A549 (cell line): ENCODE results near the gene SNX30. TPM values are rescaled to one million over a fixed set of nuclear protein-coding genes. Genes with fewer than 3 reads are reported as not detected.
A peak's percentile ranks its signal among the peaks of the same experiment; 100 is the strongest.

Source experiments
- ATAC-seq, 2 experiments: fragments of 200-7000 bp in 1 of 2; fragments of >200 bp in 1 of 2; cut with Nextera tagmentation in 1 of 2; cut with Tn5 transposase in 1 of 2; 3 replicates each; pipeline versions ENCODE4 v1.8.0 to v1.9.1; 2018 to 2020; ENCODE audit warnings: mild to moderate bottlenecking in 1 of 2, moderate library complexity in 1 of 2
- CTCF ChIA-PET: fragments of 300-600 bp; sonication (Branson Sonifier 250); formaldehyde crosslinking; extraction: SDS; loops from one replicate; lab custom pipeline; 2021; ENCODE audit warnings: antibody characterized with exemption, inconsistent platforms; lab: Yijun Ruan, JAX
- POLR2A ChIA-PET: fragments of 350-600 bp; formaldehyde crosslinking; extraction: SDS; loops from one replicate; lab custom pipeline; 2021; ENCODE audit warnings: antibody characterized with exemption, inconsistent platforms; lab: Yijun Ruan, JAX
- DNase-seq, 2 experiments: peaks; one replicate each; pipeline versions ENCODE4 v3.0.0 to v3.0.0-alpha.2; 2011 to 2016; ENCODE audit warnings: low read depth in 1 of 2, low spot score in 1 of 2
- FAIRE-seq: peaks from 2 replicates; lab custom pipeline; 2011; peaks lifted over from hg19 to GRCh38; lab: Jason Lieb, UNC
- H3K27ac ChIP-seq, 2 experiments: fragments of >200 bp; sonication (Bioruptor Twin); formaldehyde crosslinking; 3 replicates each; pipeline ENCODE4 v1.5.1; 2016 to 2017
- H3K4me1 ChIP-seq: fragments of >200 bp; sonication (Bioruptor Twin); formaldehyde crosslinking; 3 replicates; pipeline ENCODE4 v1.6.1; 2016
- H3K4me2 ChIP-seq: fragments of >200 bp; sonication (Bioruptor Twin); formaldehyde crosslinking; 3 replicates; pipeline ENCODE4 v1.6.1; 2016
- H3K4me3 ChIP-seq: fragments of >200 bp; sonication (Bioruptor Twin); formaldehyde crosslinking; 3 replicates; pipeline ENCODE4 v1.5.1; 2016
- H3K9me3 ChIP-seq: fragments of >200 bp; sonication (Bioruptor Twin); formaldehyde crosslinking; 3 replicates; pipeline ENCODE4 v1.6.1; 2016
- BHLHE40 ChIP-seq: IDR thresholded peaks from 2 replicates; pipeline ENCODE4 v1.6.1; 2012; ENCODE audit warnings: low read depth, low read length, inconsistent platforms
- CBX8 ChIP-seq: fragments of 200-600 bp; sonication (generic); IDR thresholded peaks from 2 replicates; pipeline ENCODE4 v1.6.1; 2016
- CHD2 ChIP-seq: fragments of 150-350 bp; IDR thresholded peaks from 2 replicates; pipeline ENCODE4 v1.6.1; 2014; ENCODE audit warnings: low read length; ENCODE audit not compliant: partially characterized antibody
- CTCF ChIP-seq: fragments of >200 bp; sonication (Bioruptor Twin); formaldehyde crosslinking; IDR thresholded peaks from 3 replicates; pipeline ENCODE4 v1.5.1; 2016
- EHF ChIP-seq: fragments of 250-450 bp; sonication (Bioruptor Pico); IDR thresholded peaks from 2 replicates; pipeline ENCODE4 v1.5.0; 2020; ENCODE audit warnings: mild to moderate bottlenecking
- EHMT2 ChIP-seq: fragments of 200-600 bp; sonication (generic); IDR thresholded peaks from 2 replicates; pipeline ENCODE4 v1.6.1; 2016; ENCODE audit warnings: antibody characterized with exemption, low read depth, mild to moderate bottlenecking, moderate library complexity
- EP300 ChIP-seq, 2 experiments: fragments of >200 bp; sonication (Bioruptor Twin); formaldehyde crosslinking; IDR thresholded peaks; 2 replicates in 1 of 2; 3 replicates in 1 of 2; pipeline ENCODE4 v1.6.1; 2016 to 2017
- ESRRA ChIP-seq: fragments of 150-350 bp; IDR thresholded peaks from 2 replicates; pipeline ENCODE4 v1.6.1; 2014; ENCODE audit warnings: mild to moderate bottlenecking, low read length, borderline replicate concordance
- GATA3 ChIP-seq: IDR thresholded peaks from 2 replicates; pipeline ENCODE4 v1.6.1; 2012; ENCODE audit warnings: borderline replicate concordance
- HOXB13 ChIP-seq: fragments of 250-450 bp; sonication (Bioruptor Pico); IDR thresholded peaks from 2 replicates; pipeline ENCODE4 v1.5.0; 2020; ENCODE audit warnings: low read depth, mild to moderate bottlenecking, moderate library complexity
- MAFK ChIP-seq: fragments of 450-650 bp; IDR thresholded peaks from 2 replicates; pipeline ENCODE4 v1.6.1; 2014; ENCODE audit not compliant: partially characterized antibody
- NR3C1 ChIP-seq: fragments of >200 bp; sonication (Bioruptor Twin); formaldehyde crosslinking; IDR thresholded peaks from 3 replicates; pipeline ENCODE4 v1.6.1; 2017
- PHF8 ChIP-seq: fragments of 200-600 bp; sonication (generic); IDR thresholded peaks from 2 replicates; pipeline ENCODE4 v1.6.1; 2016; ENCODE audit warnings: low read depth, mild to moderate bottlenecking, antibody characterized with exemption, moderate library complexity, borderline replicate concordance
- RAD21 ChIP-seq, 2 experiments: fragments of >200 bp in 1 of 2; sonication (Bioruptor Twin) in 1 of 2; formaldehyde crosslinking in 1 of 2; IDR thresholded peaks in 1 of 2; conservative IDR thresholded peaks in 1 of 2; 2 replicates in 1 of 2; 3 replicates in 1 of 2; pipeline ENCODE4 v1.6.1; 2012 to 2018; ENCODE audit warnings: inconsistent platforms in 1 of 2
- WGBS: methylation state at CpG from one replicate; pipeline ENCODE4 v1.1.6; 2017; ENCODE audit errors: missing lambda C conversion rate; 5-methylcytosine and 5-hydroxymethylcytosine counted together
- polyA plus RNA-seq, 4 experiments: library from polyadenylated mRNA; depleted of rRNA in 3 of 4; stranded (reverse); fragments of >200 nt; fragmentation: RNase III in 1 of 4; extraction: RNeasy Plus Mini Kit Qiagen cat#74134 plus additional on column Dnase treatment in 1 of 4; gene quantifications; 2 replicates in 3 of 4; 3 replicates in 1 of 4; pipeline ENCODE4 v1.2.3, GENCODE V29; 2011 to 2017

The SNX30 gene
- polyA plus RNA-seq, 2 of the 4 experiments (the other 2 are of a cell fraction): 3.1 to 3.6 TPM

GRCh38 chr9:112914524-112914923, 164.0 kb downstream of the SNX30 start (continued):
- no peak for TF ChIP-seq CHD2
- no peak for TF ChIP-seq MAFK
- TF ChIP-seq GATA3: no peak
- no peak for TF ChIP-seq EHF
- no peak for TF ChIP-seq BHLHE40
- no peak for TF ChIP-seq CBX8
- no peak for TF ChIP-seq EHMT2
- TF ChIP-seq ESRRA: no peak
- TF ChIP-seq HOXB13 (CRISPR knock-in tag): no peak

GRCh38 chr9:112917047-112917986, 166.8 kb downstream of the SNX30 start:
- Histone ChIP-seq H3K4me2 (no peak overlapping the region), H3K27ac (no peak overlapping the region), H3K4me1 (no peaks in the 10 kb centered on the region), H3K9me3 (0 out of 3 replicates have a peak, but pooled peaks cover 4% of the 10 kb centered on the region), H3K4me3 (no peak overlapping the region)
- CTCF ChIA-PET: no interaction called here
- POLR2A ChIA-PET: no interaction called here
- FAIRE-seq: no peak
- ATAC-seq: no peak
- DNase-seq: no peak
- 0% methylated on average over 1 of the region's 1 CpG for WGBS
- TF ChIP-seq NR3C1: no peak

- no peak for FAIRE-seq
- 0 out of 3 replicates have a peak, but pooled peaks cover 4% of the 10 kb centered on the region for H3K9me3 ChIP-seq
- CTCF ChIA-PET: no interaction called here
- H3K4me2 ChIP-seq: no peak overlapping the region
- no peak overlapping the region for H3K4me3 ChIP-seq
- ATAC-seq: no peak
- no peak for DNase-seq
- 4% methylated on average over 1 of the region's 1 CpG for WGBS
- no peak for TF ChIP-seq PHF8
- TF ChIP-seq, all 56 proteins: peak for 0
- H3K27ac ChIP-seq: no peak overlapping the region
- no peaks in the 10 kb centered on the region for H3K4me1 ChIP-seq
- POLR2A ChIA-PET: no interaction called here
Measured at GRCh38 chr9:112917987-112918362, 167.4 kb downstream of the SNX30 start.

GRCh38 chr9:112921549-112921948, 171.0 kb downstream of the SNX30 start:
- CTCF ChIA-PET: interaction anchor here (0.8 to 2.4 kb wide), 4 partner anchors 12 to 667 kb away, joined by 3 to 11 read pairs (median 5); no protein-coding TSS in a partner anchor
- ATAC-seq: peak; percentile 54 to 76; a peak in 4 of 6 replicates
- no peak for FAIRE-seq
- no peak overlapping the region for H3K4me3 ChIP-seq
- no peaks in the 10 kb centered on the region for H3K4me1 ChIP-seq
- 0 out of 3 replicates have a peak, but pooled peaks cover 7% of the 10 kb centered on the region for H3K9me3 ChIP-seq
- 0% methylated on average over 3 of the region's 3 CpGs for WGBS
- DNase-seq: peak in 1 of 2 experiments; percentile 55
- H3K4me2 ChIP-seq: no peak overlapping the region
- POLR2A ChIA-PET: no interaction called here
- TF ChIP-seq EP300 (IDR thresholded peaks at IDR 0.05): no peak
- TF ChIP-seq CTCF: peak; percentile 33; the same call in 2 of the 3 replicates
- no peak for TF ChIP-seq CHD2
- TF ChIP-seq RAD21 (conservative IDR thresholded peaks at IDR 0.05 in 1 of 2, IDR thresholded peaks at IDR 0.05 in 1 of 2): peak; percentile 28 to 41; a peak in 1 of 5 replicates
- no peak overlapping the region for H3K27ac ChIP-seq

Other genes starting within 250 kb of the SNX30 start
- 30.5 and 40.0 TPM in 2 replicates for gene INIP, start 32.6 kb upstream of the SNX30 start, polyA plus RNA-seq (2011; rRNA removed)
- gene INIP, start 32.6 kb upstream of the SNX30 start, polyA plus RNA-seq (2017; fragmentation: RNase III; extraction: RNeasy Plus Mini Kit Qiagen cat#74134 plus additional on column Dnase treatment): 20.4 to 20.7 TPM (median 20.7 TPM) in 3 replicates
- not detected in 2 replicates for gene SLC46A2, start 140.1 kb downstream of the SNX30 start, polyA plus RNA-seq (2011; rRNA removed)
- gene SLC46A2, start 140.1 kb downstream of the SNX30 start, polyA plus RNA-seq (2017; fragmentation: RNase III; extraction: RNeasy Plus Mini Kit Qiagen cat#74134 plus additional on column Dnase treatment): not detected in 3 replicates